Mesendoderm (in vitro differentiated cells): ENCODE data around the gene ADAMTS4. TPM values are rescaled to one million over a fixed set of nuclear protein-coding genes. Genes with fewer than 3 reads are reported as not detected.
A peak's percentile ranks its signal among the peaks of the same experiment; 100 is the strongest.

ENCODE experiments used
- DNase-seq: peaks from one replicate; pipeline ENCODE4 v3.0.0; 2013
- H2AK5ac ChIP-seq: 2 replicates; pipeline ENCODE4 v1.6.1; 2013; ENCODE audit warnings: low read length, inconsistent platforms
- H2BK120ac ChIP-seq: 2 replicates; pipeline ENCODE4 v1.6.1; 2013; ENCODE audit warnings: low read depth, mild to moderate bottlenecking, low read length, moderate library complexity, mixed read lengths
- H2BK15ac ChIP-seq: replicated peaks from 2 replicates; pipeline ENCODE4 v1.6.1; 2013; ENCODE audit warnings: low read depth, mild to moderate bottlenecking, moderate library complexity
- H2BK5ac ChIP-seq: 2 replicates; pipeline ENCODE4 v1.6.1; 2013; ENCODE audit warnings: low read length, inconsistent platforms
- H3K18ac ChIP-seq: 2 replicates; pipeline ENCODE4 v1.6.1; 2013; ENCODE audit warnings: mild to moderate bottlenecking, low read length, mixed read lengths
- H3K23ac ChIP-seq: one replicate; pipeline ENCODE4 v1.6.1; 2013; ENCODE audit warnings: low read length
- H3K27ac ChIP-seq: 2 replicates; pipeline ENCODE4 v1.5.1; 2013; ENCODE audit warnings: low read depth, mild to moderate bottlenecking, inconsistent platforms, low read length, moderate library complexity
- H3K27me3 ChIP-seq: 2 replicates; pipeline ENCODE4 v1.6.1; 2013; ENCODE audit warnings: low read length, control low read depth, mild to moderate bottlenecking, inconsistent platforms; ENCODE audit not compliant: insufficient read depth, poor library complexity
- H3K36me3 ChIP-seq: 2 replicates; pipeline ENCODE4 v1.6.1; 2013; ENCODE audit warnings: low read length, inconsistent platforms; ENCODE audit not compliant: control insufficient read depth, insufficient read depth
- H3K4ac ChIP-seq: one replicate; pipeline ENCODE4 v1.6.1; 2013; ENCODE audit warnings: low read depth, mild to moderate bottlenecking, low read length, moderate library complexity
- H3K4me1 ChIP-seq: 2 replicates; pipeline ENCODE4 v1.6.1; 2013; ENCODE audit warnings: low read depth, low read length, inconsistent platforms; ENCODE audit not compliant: control insufficient read depth
- H3K4me2 ChIP-seq: 2 replicates; pipeline ENCODE4 v1.6.1; 2013; ENCODE audit warnings: low read length
- H3K4me3 ChIP-seq: 2 replicates; pipeline ENCODE4 v1.5.1; 2013; ENCODE audit warnings: mild to moderate bottlenecking, low read length
- H3K56ac ChIP-seq: one replicate; pipeline ENCODE4 v1.6.1; 2013; ENCODE audit warnings: low read length
- H3K79me1 ChIP-seq: 2 replicates; pipeline ENCODE4 v1.6.1; 2013; ENCODE audit warnings: low read length, inconsistent platforms
- H3K79me2 ChIP-seq: 2 replicates; pipeline ENCODE4 v1.6.1; 2013; ENCODE audit warnings: mild to moderate bottlenecking, low read length; ENCODE audit not compliant: control insufficient read depth, insufficient read depth
- H3K9ac ChIP-seq: 2 replicates; pipeline ENCODE4 v1.6.1; 2013; ENCODE audit warnings: low read length, inconsistent platforms
- H4K5ac ChIP-seq: one replicate; pipeline ENCODE4 v1.6.1; 2013; ENCODE audit warnings: low read length
- H4K8ac ChIP-seq: one replicate; pipeline ENCODE4 v1.6.1; 2013; ENCODE audit warnings: low read depth, mild to moderate bottlenecking, control low read depth, low read length, moderate library complexity
- WGBS: extraction: QIAGEN DNeasy Blood & Tissue Kit; methylation state at CpG from one replicate; pipeline ENCODE4 v1.1.7; 2013; ENCODE audit warnings: low lambda C conversion rate, missing lambda C conversion rate; ENCODE audit not compliant: insufficient coverage; ENCODE audit errors: extremely low coverage; 5-methylcytosine and 5-hydroxymethylcytosine counted together
- polyA plus RNA-seq, 2 experiments: library from polyadenylated mRNA; stranded (reverse); fragments of 200-250 nt; gene quantifications; one replicate each; pipeline ENCODE4 v1.2.3, GENCODE V29; 2013

Gene ADAMTS4, protein sequence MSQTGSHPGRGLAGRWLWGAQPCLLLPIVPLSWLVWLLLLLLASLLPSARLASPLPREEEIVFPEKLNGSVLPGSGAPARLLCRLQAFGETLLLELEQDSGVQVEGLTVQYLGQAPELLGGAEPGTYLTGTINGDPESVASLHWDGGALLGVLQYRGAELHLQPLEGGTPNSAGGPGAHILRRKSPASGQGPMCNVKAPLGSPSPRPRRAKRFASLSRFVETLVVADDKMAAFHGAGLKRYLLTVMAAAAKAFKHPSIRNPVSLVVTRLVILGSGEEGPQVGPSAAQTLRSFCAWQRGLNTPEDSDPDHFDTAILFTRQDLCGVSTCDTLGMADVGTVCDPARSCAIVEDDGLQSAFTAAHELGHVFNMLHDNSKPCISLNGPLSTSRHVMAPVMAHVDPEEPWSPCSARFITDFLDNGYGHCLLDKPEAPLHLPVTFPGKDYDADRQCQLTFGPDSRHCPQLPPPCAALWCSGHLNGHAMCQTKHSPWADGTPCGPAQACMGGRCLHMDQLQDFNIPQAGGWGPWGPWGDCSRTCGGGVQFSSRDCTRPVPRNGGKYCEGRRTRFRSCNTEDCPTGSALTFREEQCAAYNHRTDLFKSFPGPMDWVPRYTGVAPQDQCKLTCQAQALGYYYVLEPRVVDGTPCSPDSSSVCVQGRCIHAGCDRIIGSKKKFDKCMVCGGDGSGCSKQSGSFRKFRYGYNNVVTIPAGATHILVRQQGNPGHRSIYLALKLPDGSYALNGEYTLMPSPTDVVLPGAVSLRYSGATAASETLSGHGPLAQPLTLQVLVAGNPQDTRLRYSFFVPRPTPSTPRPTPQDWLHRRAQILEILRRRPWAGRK
- 1.1 TPM for polyA plus RNA-seq (2013, experiment 1 of 2)
- polyA plus RNA-seq (2013, experiment 2 of 2) = 1.1 TPM

DNA sequence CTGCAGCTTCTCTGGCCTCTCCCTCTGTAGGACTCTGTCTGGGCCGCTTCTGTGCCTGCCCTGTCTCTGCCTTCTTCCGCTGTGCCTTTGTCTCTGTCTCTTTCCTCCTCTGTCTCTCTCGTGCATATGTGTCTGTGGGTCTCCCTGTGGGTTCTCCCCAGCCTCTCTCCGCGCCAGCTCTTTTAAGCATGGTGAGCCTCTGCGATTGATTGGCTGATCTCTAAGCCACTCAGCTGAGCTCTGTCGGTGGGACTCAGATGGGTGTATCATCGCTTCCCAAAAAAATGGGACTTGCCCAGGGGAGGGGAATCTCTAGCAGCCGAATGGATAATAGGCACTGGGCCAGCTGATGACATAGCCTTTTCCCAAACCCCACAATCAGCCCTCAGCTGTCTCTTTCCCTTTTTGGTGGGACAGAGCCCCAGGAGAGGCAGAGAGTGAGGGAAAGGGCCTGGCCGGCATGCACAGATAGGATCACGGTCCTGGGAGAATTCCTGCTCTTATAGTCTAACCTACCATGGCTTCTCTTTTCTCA lies at the start of gene ADAMTS4:
ADAMTS4 (minus strand) TSS at position 158 of the 535 bp plus-strand sequence. CDS start 427 bp downstream, outside the sequence.
- H2AK5ac ChIP-seq = peak within 1 kb of the TSS; percentile 73
- H3K56ac ChIP-seq = peak within 1 kb of the TSS; percentile 84
- peak within 1 kb of the TSS; percentile 66 for H3K9ac ChIP-seq
- peaks cover 32% of the 10 kb centered on the region for H3K4me1 ChIP-seq
- H3K18ac ChIP-seq = peak within 1 kb of the TSS; percentile 42
- peak within 1 kb of the TSS; percentile 28 for H3K4me2 ChIP-seq
- H3K4ac ChIP-seq = peak within 1 kb of the TSS; percentile 64
- H3K36me3 ChIP-seq = no peaks in the 10 kb centered on the region
- H3K79me2 ChIP-seq = peaks cover 3% of the 10 kb centered on the region
- H3K27ac ChIP-seq = no peak within 1 kb of the TSS
- H2BK5ac ChIP-seq = peak within 1 kb of the TSS; percentile 20
- no peak within 1 kb of the TSS for H4K5ac ChIP-seq
- H2BK15ac ChIP-seq = no peak within 1 kb of the TSS
- peak; percentile 86 for DNase-seq
- no peak within 1 kb of the TSS for H3K4me3 ChIP-seq
- no peak within 1 kb of the TSS for H4K8ac ChIP-seq
- no peaks in the 10 kb centered on the region for H3K27me3 ChIP-seq
- H3K23ac ChIP-seq = peak within 1 kb of the TSS; percentile 9
- peaks cover 4% of the 10 kb centered on the region for H3K79me1 ChIP-seq
- H2BK120ac ChIP-seq = no peak within 1 kb of the TSS
- WGBS = no CpG with 5 or more reads among the region's 11 CpGs

DNA sequence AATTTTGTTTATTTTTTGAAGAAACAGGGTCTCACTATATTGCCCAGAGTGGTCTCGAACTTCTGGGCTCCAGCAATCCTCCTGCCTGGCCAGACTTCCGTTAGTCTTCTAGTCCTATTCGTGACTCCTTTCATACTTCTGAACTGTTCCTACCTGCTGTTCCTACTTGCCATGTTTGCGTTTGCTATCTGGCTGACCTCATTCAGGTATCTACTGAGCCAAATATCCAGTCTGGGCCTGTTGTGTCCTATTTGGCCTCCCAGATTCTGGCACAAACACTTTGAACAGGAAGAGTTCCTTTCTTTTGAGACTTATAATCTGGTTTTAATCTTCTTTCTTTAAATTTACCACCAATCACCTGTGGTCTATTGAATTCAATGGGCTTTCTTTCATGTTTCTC lies 46.0 kb upstream of the ADAMTS4 start:
- Histone ChIP-seq H2AK5ac (no peak overlapping the region), H3K23ac (no peak overlapping the region), H3K4ac (no peak overlapping the region), H3K4me1 (no peaks in the 10 kb centered on the region), H3K27ac (no peak overlapping the region), H4K5ac (no peak overlapping the region), H3K18ac (no peak overlapping the region), H2BK5ac (no peak overlapping the region), H3K79me1 (no peaks in the 10 kb centered on the region), H3K4me3 (no peak overlapping the region), H2BK15ac (no peak overlapping the region), H3K56ac (no peak overlapping the region), H3K27me3 (no peaks in the 10 kb centered on the region), H2BK120ac (no peak overlapping the region), H3K9ac (no peak overlapping the region), H3K79me2 (no peaks in the 10 kb centered on the region), H3K36me3 (no peaks in the 10 kb centered on the region), H4K8ac (no peak overlapping the region), H3K4me2 (no peak overlapping the region)
- no peak for DNase-seq
- WGBS = no CpG with 5 or more reads among the region's 4 CpGs

GRCh38 chr1:161242313-161242712 lies 43.5 kb upstream of the ADAMTS4 start:
- Histone ChIP-seq H3K79me2 (no peaks in the 10 kb centered on the region), H2BK120ac (no peak overlapping the region), H3K36me3 (no peaks in the 10 kb centered on the region), H3K4me3 (no peak overlapping the region), H3K4ac (no peak overlapping the region), H2BK5ac (no peak overlapping the region), H3K27ac (no peak overlapping the region), H3K18ac (no peak overlapping the region), H3K27me3 (no peaks in the 10 kb centered on the region), H3K23ac (no peak overlapping the region), H2BK15ac (no peak overlapping the region), H3K4me2 (no peak overlapping the region), H3K79me1 (no peaks in the 10 kb centered on the region), H3K4me1 (no peaks in the 10 kb centered on the region), H4K8ac (no peak overlapping the region), H4K5ac (no peak overlapping the region), H2AK5ac (no peak overlapping the region), H3K9ac (no peak overlapping the region), H3K56ac (no peak overlapping the region)
- no peak for DNase-seq
- no CpG with 5 or more reads among the region's 2 CpGs for WGBS

GRCh38 chr1:161241682-161242081 lies 42.8 kb upstream of the ADAMTS4 start:
- Histone ChIP-seq H3K4me3 (no peak overlapping the region), H3K4me2 (no peak overlapping the region), H3K9ac (no peak overlapping the region), H3K18ac (no peak overlapping the region), H3K36me3 (no peaks in the 10 kb centered on the region), H3K79me1 (no peaks in the 10 kb centered on the region), H3K4me1 (no peaks in the 10 kb centered on the region), H2BK15ac (no peak overlapping the region), H3K79me2 (no peaks in the 10 kb centered on the region), H3K27me3 (no peaks in the 10 kb centered on the region), H4K8ac (no peak overlapping the region), H3K27ac (no peak overlapping the region), H2BK120ac (no peak overlapping the region), H3K23ac (no peak overlapping the region), H2AK5ac (no peak overlapping the region), H3K56ac (no peak overlapping the region), H4K5ac (no peak overlapping the region), H2BK5ac (no peak overlapping the region), H3K4ac (no peak overlapping the region)
- no CpG with 5 or more reads among the region's 3 CpGs for WGBS
- DNase-seq = no peak

DNA sequence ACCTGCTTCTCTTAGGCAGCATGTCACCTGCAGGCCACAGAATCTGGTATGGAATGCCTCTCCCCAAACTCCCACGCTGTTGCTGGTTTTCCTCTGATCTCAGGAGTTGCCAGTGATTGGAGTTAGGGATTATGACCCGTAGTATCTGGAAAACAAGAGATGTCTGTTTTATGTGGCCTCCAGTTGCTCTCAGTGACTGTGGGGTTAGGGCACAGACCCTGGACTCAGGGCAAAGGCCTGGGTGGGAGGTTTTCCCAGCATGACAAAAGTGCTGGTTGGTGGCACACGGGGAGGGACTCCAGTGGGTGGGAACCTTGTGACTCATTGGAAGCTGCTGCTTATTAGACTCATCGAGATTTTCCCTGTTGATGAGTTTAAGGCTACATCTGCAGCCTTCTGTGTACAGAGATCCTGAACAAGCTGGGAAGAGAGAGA lies 39.2 kb upstream of the ADAMTS4 start, which contains the start of gene NR1I3:
NR1I3 (minus strand) TSS at position 165 of the 435 bp plus-strand sequence. CDS start 1,638 bp downstream, outside the sequence.
- Histone ChIP-seq H2BK15ac (no peak within 1 kb of the TSS), H3K23ac (no peak within 1 kb of the TSS), H3K56ac (no peak within 1 kb of the TSS), H3K36me3 (no peaks in the 10 kb centered on the region), H2BK5ac (no peak within 1 kb of the TSS), H3K79me2 (no peaks in the 10 kb centered on the region), H2BK120ac (no peak within 1 kb of the TSS), H3K18ac (no peak within 1 kb of the TSS), H3K9ac (no peak within 1 kb of the TSS), H4K5ac (no peak within 1 kb of the TSS), H3K4ac (no peak within 1 kb of the TSS), H2AK5ac (no peak within 1 kb of the TSS), H3K79me1 (no peaks in the 10 kb centered on the region), H3K4me2 (no peak within 1 kb of the TSS), H3K27ac (no peak within 1 kb of the TSS), H3K4me3 (no peak within 1 kb of the TSS), H4K8ac (no peak within 1 kb of the TSS), H3K27me3 (no peaks in the 10 kb centered on the region), H3K4me1 (no peaks in the 10 kb centered on the region)
- no peak for DNase-seq
- no CpG with 5 or more reads among the region's 4 CpGs for WGBS
